ENCODE data around the gene TRAF3IP1. TPM values are rescaled to one million over a fixed set of nuclear protein-coding genes. Genes with fewer than 3 reads are reported as not detected.
"Not testable (repeated sequence)": the region's sequence is repeated elsewhere in the genome, so short reads cannot be mapped to it uniquely, and the experiment has no call there.

Gene TRAF3IP1
- polyA plus RNA-seq, 4 donors, result 5.1 to 10.1 (median 7.5) TPM

GRCh38 chr2:238324248-238324647, 3.9 kb downstream of the TRAF3IP1 start:
- H3K4me3 ChIP-seq (ENCODE audit: low read depth in 1 of 3, low read length in 3 of 3); FAIRE-seq; H3K4me1 ChIP-seq (ENCODE audit: control insufficient read depth in 3 of 3, insufficient read depth in 2 of 3, low read depth in 1 of 3, low read length in 2 of 3); DNase-seq; H3K27me3 ChIP-seq (ENCODE audit: control insufficient read depth in 3 of 3, insufficient read depth in 3 of 3, low read length in 3 of 3); H3K9me3 ChIP-seq (ENCODE audit: control insufficient read depth in 2 of 2, insufficient read depth in 1 of 2, low read depth in 1 of 2, low read length in 1 of 2); H3K27ac ChIP-seq (ENCODE audit: low read depth in 1 of 3, low read length in 2 of 3): not testable (repeated sequence)
- WGBS, 3 donors, result 94 to 96% (median 95%) methylated on average over 7 of the region's 7 CpGs
- peaks cover 0 to 35% (median 0%) of the 10 kb centered on the region in 3 donors for H3K36me3 ChIP-seq (ENCODE audit: control insufficient read depth in 3 of 3, insufficient read depth in 2 of 3, low read depth in 1 of 3, low read length in 3 of 3)

GRCh38 chr2:238325694-238326093, 5.4 kb downstream of the TRAF3IP1 start:
- Histone ChIP-seq H3K27me3 (ENCODE audit: control insufficient read depth in 3 of 3, insufficient read depth in 3 of 3, low read length in 3 of 3) (no peaks in the 10 kb centered on the region), H3K4me1 (ENCODE audit: control insufficient read depth in 3 of 3, insufficient read depth in 2 of 3, low read depth in 1 of 3, low read length in 2 of 3) (peaks cover 0 to 6% (median 2%) of the 10 kb centered on the region in 3 donors), H3K27ac (ENCODE audit: low read depth in 1 of 3, low read length in 2 of 3) (no peak overlapping the region), H3K9me3 (ENCODE audit: control insufficient read depth in 2 of 2, insufficient read depth in 1 of 2, low read depth in 1 of 2, low read length in 1 of 2) (peaks cover 0 to 2% of the 10 kb centered on the region in 2 donors), H3K4me3 (ENCODE audit: low read depth in 1 of 3, low read length in 3 of 3) (no peak overlapping the region), H3K36me3 (ENCODE audit: control insufficient read depth in 3 of 3, insufficient read depth in 2 of 3, low read depth in 1 of 3, low read length in 3 of 3) (peaks cover 0 to 40% (median 0%) of the 10 kb centered on the region in 3 donors)
- WGBS, 3 donors, result 89 to 91% (median 89%) methylated on average over 9 of the region's 9 CpGs
- no peak for FAIRE-seq
- DNase-seq, result no peak

GRCh38 chr2:238326801-238327365, 6.6 kb downstream of the TRAF3IP1 start:
- Histone ChIP-seq H3K27me3 (ENCODE audit: control insufficient read depth in 3 of 3, insufficient read depth in 3 of 3, low read length in 3 of 3) (no peaks in the 10 kb centered on the region), H3K9me3 (ENCODE audit: control insufficient read depth in 2 of 2, insufficient read depth in 1 of 2, low read depth in 1 of 2, low read length in 1 of 2) (peaks cover 0 to 2% of the 10 kb centered on the region in 2 donors), H3K4me1 (ENCODE audit: control insufficient read depth in 3 of 3, insufficient read depth in 2 of 3, low read depth in 1 of 3, low read length in 2 of 3) (peaks cover 0 to under 1% (median 0%) of the 10 kb centered on the region in 3 donors), H3K36me3 (ENCODE audit: control insufficient read depth in 3 of 3, insufficient read depth in 2 of 3, low read depth in 1 of 3, low read length in 3 of 3) (peaks cover 0 to 42% (median 0%) of the 10 kb centered on the region in 3 donors), H3K27ac (ENCODE audit: low read depth in 1 of 3, low read length in 2 of 3) (no peak overlapping the region), H3K4me3 (ENCODE audit: low read depth in 1 of 3, low read length in 3 of 3) (no peak overlapping the region)
- WGBS, 3 donors, result 94 to 96% (median 94%) methylated on average over 12 of the region's 12 CpGs
- FAIRE-seq (no peak), DNase-seq (no peak)

GRCh38 chr2:238327751-238328150, 7.4 kb downstream of the TRAF3IP1 start:
- Histone ChIP-seq H3K4me1 (ENCODE audit: control insufficient read depth in 3 of 3, insufficient read depth in 2 of 3, low read depth in 1 of 3, low read length in 2 of 3) (no peaks in the 10 kb centered on the region), H3K27me3 (ENCODE audit: control insufficient read depth in 3 of 3, insufficient read depth in 3 of 3, low read length in 3 of 3) (no peaks in the 10 kb centered on the region), H3K9me3 (ENCODE audit: control insufficient read depth in 2 of 2, insufficient read depth in 1 of 2, low read depth in 1 of 2, low read length in 1 of 2) (peaks cover 0 to 2% of the 10 kb centered on the region in 2 donors), H3K27ac (ENCODE audit: low read depth in 1 of 3, low read length in 2 of 3) (no peak overlapping the region), H3K4me3 (ENCODE audit: low read depth in 1 of 3, low read length in 3 of 3) (no peak overlapping the region), H3K36me3 (ENCODE audit: control insufficient read depth in 3 of 3, insufficient read depth in 2 of 3, low read depth in 1 of 3, low read length in 3 of 3) (peaks cover 0 to 44% (median 0%) of the 10 kb centered on the region in 3 donors)
- 96 to 99% (median 98%) methylated on average over 3 of the region's 3 CpGs for WGBS, 3 donors
- FAIRE-seq (no peak), DNase-seq (no peak)

GRCh38 chr2:238330391-238330790, 10.1 kb downstream of the TRAF3IP1 start:
- DNase-seq (no peak), FAIRE-seq (no peak)
- no peaks in the 10 kb centered on the region for H3K4me1 ChIP-seq (ENCODE audit: control insufficient read depth in 3 of 3, insufficient read depth in 2 of 3, low read depth in 1 of 3, low read length in 2 of 3)
- no peaks in the 10 kb centered on the region for H3K27me3 ChIP-seq (ENCODE audit: control insufficient read depth in 3 of 3, insufficient read depth in 3 of 3, low read length in 3 of 3)
- peaks cover 0 to 44% (median 0%) of the 10 kb centered on the region in 3 donors for H3K36me3 ChIP-seq (ENCODE audit: control insufficient read depth in 3 of 3, insufficient read depth in 2 of 3, low read depth in 1 of 3, low read length in 3 of 3)
- no peak overlapping the region for H3K27ac ChIP-seq (ENCODE audit: low read depth in 1 of 3, low read length in 2 of 3)
- 91 to 96% (median 94%) methylated on average over 9 of the region's 9 CpGs for WGBS, 3 donors
- H3K9me3 ChIP-seq (ENCODE audit: control insufficient read depth in 2 of 2, insufficient read depth in 1 of 2, low read depth in 1 of 2, low read length in 1 of 2), result peaks cover 0 to 2% of the 10 kb centered on the region in 2 donors
- H3K4me3 ChIP-seq (ENCODE audit: low read depth in 1 of 3, low read length in 3 of 3), result no peak overlapping the region

- Histone ChIP-seq H3K4me3 (ENCODE audit: low read depth in 1 of 3, low read length in 3 of 3) (no peak overlapping the region), H3K27me3 (ENCODE audit: control insufficient read depth in 3 of 3, insufficient read depth in 3 of 3, low read length in 3 of 3) (no peaks in the 10 kb centered on the region), H3K27ac (ENCODE audit: low read depth in 1 of 3, low read length in 2 of 3) (no peak overlapping the region), H3K9me3 (ENCODE audit: control insufficient read depth in 2 of 2, insufficient read depth in 1 of 2, low read depth in 1 of 2, low read length in 1 of 2) (peaks cover 0 to 2% of the 10 kb centered on the region in 2 donors), H3K4me1 (ENCODE audit: control insufficient read depth in 3 of 3, insufficient read depth in 2 of 3, low read depth in 1 of 3, low read length in 2 of 3) (no peaks in the 10 kb centered on the region), H3K36me3 (ENCODE audit: control insufficient read depth in 3 of 3, insufficient read depth in 2 of 3, low read depth in 1 of 3, low read length in 3 of 3) (peaks cover 0 to 36% (median 0%) of the 10 kb centered on the region in 3 donors)
- DNase-seq (no peak), FAIRE-seq (no peak)
- WGBS, 3 donors, result 72 to 83% (median 80%) methylated on average over 5 of the region's 5 CpGs
These were observed 11.6 kb downstream of the TRAF3IP1 start for GRCh38 chr2:238331916-238332315.

- Histone ChIP-seq H3K9me3 (ENCODE audit: control insufficient read depth in 2 of 2, insufficient read depth in 1 of 2, low read depth in 1 of 2, low read length in 1 of 2) (no peaks in the 10 kb centered on the region), H3K4me1 (ENCODE audit: control insufficient read depth in 3 of 3, insufficient read depth in 2 of 3, low read depth in 1 of 3, low read length in 2 of 3) (no peaks in the 10 kb centered on the region), H3K27me3 (ENCODE audit: control insufficient read depth in 3 of 3, insufficient read depth in 3 of 3, low read length in 3 of 3) (no peaks in the 10 kb centered on the region), H3K27ac (ENCODE audit: low read depth in 1 of 3, low read length in 2 of 3) (no peak overlapping the region), H3K4me3 (ENCODE audit: low read depth in 1 of 3, low read length in 3 of 3) (no peak overlapping the region), H3K36me3 (ENCODE audit: control insufficient read depth in 3 of 3, insufficient read depth in 2 of 3, low read depth in 1 of 3, low read length in 3 of 3) (peaks cover 0 to 38% (median 0%) of the 10 kb centered on the region in 3 donors)
- DNase-seq (no peak), FAIRE-seq (no peak)
- 88 to 92% (median 90%) methylated on average over 6 of the region's 6 CpGs for WGBS, 3 donors
These were observed 14.6 kb downstream of the TRAF3IP1 start for GRCh38 chr2:238334885-238335284.

GRCh38 chr2:238335591-238335990, 15.3 kb downstream of the TRAF3IP1 start:
- FAIRE-seq; DNase-seq; H3K4me3 ChIP-seq (ENCODE audit: low read depth in 1 of 3, low read length in 3 of 3); H3K27ac ChIP-seq (ENCODE audit: low read depth in 1 of 3, low read length in 2 of 3); H3K9me3 ChIP-seq (ENCODE audit: control insufficient read depth in 2 of 2, insufficient read depth in 1 of 2, low read depth in 1 of 2, low read length in 1 of 2); H3K4me1 ChIP-seq (ENCODE audit: control insufficient read depth in 3 of 3, insufficient read depth in 2 of 3, low read depth in 1 of 3, low read length in 2 of 3); H3K27me3 ChIP-seq (ENCODE audit: control insufficient read depth in 3 of 3, insufficient read depth in 3 of 3, low read length in 3 of 3): not testable (repeated sequence)
- 95 to 96% (median 95%) methylated on average over 8 of the region's 8 CpGs for WGBS, 3 donors
- peaks cover 0 to 34% (median 0%) of the 10 kb centered on the region in 3 donors for H3K36me3 ChIP-seq (ENCODE audit: control insufficient read depth in 3 of 3, insufficient read depth in 2 of 3, low read depth in 1 of 3, low read length in 3 of 3)

- H3K9me3 ChIP-seq (ENCODE audit: control insufficient read depth in 2 of 2, insufficient read depth in 1 of 2, low read depth in 1 of 2, low read length in 1 of 2), result no peaks in the 10 kb centered on the region
- 60 to 81% (median 74%) methylated on average over 2 of the region's 2 CpGs for WGBS, 3 donors
- DNase-seq (no peak), FAIRE-seq (no peak)
- H3K4me1 ChIP-seq (ENCODE audit: control insufficient read depth in 3 of 3, insufficient read depth in 2 of 3, low read depth in 1 of 3, low read length in 2 of 3), result no peaks in the 10 kb centered on the region
- peaks cover 0 to 34% (median 0%) of the 10 kb centered on the region in 3 donors for H3K36me3 ChIP-seq (ENCODE audit: control insufficient read depth in 3 of 3, insufficient read depth in 2 of 3, low read depth in 1 of 3, low read length in 3 of 3)
- H3K27ac ChIP-seq (ENCODE audit: low read depth in 1 of 3, low read length in 2 of 3), result no peak overlapping the region
- no peak overlapping the region for H3K4me3 ChIP-seq (ENCODE audit: low read depth in 1 of 3, low read length in 3 of 3)
- no peaks in the 10 kb centered on the region for H3K27me3 ChIP-seq (ENCODE audit: control insufficient read depth in 3 of 3, insufficient read depth in 3 of 3, low read length in 3 of 3)
These were observed 15.8 kb downstream of the TRAF3IP1 start for GRCh38 chr2:238336151-238336550.
